ENCODE data around the gene S1PR3.

S1PR3 gene

GRCh38 chr9:88969646-88970373 is 21.5 kb upstream of the S1PR3 start:
- DNase-seq (ENCODE audit: low read depth in 3 of 3) = no peak

DNA sequence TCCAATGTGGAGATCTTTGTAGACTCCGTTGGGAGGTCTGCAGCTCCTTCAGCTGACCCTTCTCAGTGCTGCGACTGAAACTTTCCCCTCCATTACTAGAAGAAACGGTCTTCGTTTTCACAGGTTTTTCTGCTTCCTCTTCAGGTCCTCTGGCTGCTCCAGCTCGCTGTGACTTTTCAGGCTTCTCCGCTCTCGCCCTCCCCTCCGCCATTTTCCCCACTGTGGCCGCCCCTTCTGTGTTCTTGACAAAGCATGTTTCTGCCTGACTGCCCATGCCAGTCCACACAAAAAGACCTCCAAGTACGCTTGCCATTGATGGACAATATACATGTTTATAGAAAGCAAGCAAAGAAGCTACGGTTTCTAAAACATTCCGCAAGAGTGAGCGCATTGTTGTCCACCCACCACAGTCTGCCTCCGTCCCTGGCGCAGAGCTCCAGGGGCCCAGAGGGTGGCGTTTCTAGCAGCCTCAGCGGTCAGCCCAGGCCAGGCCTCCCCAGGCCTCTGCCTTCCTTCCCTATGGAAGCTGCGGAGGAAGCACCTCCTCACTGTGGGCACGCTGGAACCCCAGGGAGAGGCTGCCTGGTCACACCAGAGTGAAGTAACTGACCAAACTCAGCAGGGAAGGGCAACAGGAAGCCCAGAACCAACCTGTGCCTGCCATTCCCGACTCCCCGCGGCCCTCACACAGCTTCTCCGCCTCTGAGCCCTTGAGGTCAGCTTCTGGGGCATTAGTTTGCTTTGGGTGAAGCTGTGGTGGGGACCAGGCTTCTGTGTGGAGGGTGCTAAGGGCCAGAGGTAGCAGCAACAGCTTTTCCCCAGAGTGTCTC is 19.9 kb upstream of the S1PR3 start:
- no peak for DNase-seq (ENCODE audit: low read depth in 3 of 3)

DNA sequence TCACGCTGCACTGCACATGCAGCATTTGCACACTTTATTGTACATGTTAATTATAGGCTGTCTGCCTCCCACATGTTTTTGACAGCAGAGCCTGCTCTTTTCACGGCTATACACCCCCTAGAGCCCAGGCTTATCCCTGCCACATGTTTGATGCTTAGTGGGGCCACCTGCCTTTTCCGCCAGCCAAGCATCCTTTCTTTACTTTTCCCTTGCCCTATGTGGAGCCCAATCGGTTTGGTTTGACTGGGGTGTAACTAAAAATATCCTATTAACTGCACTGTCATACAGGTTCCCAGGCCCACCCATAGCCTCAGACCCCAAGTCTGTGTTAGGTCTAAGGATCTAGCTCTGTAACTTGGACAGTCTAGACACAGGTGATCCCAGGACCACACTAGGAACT is 18.9 kb upstream of the S1PR3 start:
- no peak for DNase-seq (ENCODE audit: low read depth in 3 of 3)

- DNase-seq (ENCODE audit: low read depth in 3 of 3) = no peak
Observed at GRCh38 chr9:88973281-88974045, 17.8 kb upstream of the S1PR3 start.

GRCh38 chr9:88974641-88975040 is 16.6 kb upstream of the S1PR3 start:
- DNase-seq (ENCODE audit: low read depth in 3 of 3) = no peak

GRCh38 chr9:88975966-88976889 is 15.0 kb upstream of the S1PR3 start:
- no peak for DNase-seq (ENCODE audit: low read depth in 3 of 3)

DNA sequence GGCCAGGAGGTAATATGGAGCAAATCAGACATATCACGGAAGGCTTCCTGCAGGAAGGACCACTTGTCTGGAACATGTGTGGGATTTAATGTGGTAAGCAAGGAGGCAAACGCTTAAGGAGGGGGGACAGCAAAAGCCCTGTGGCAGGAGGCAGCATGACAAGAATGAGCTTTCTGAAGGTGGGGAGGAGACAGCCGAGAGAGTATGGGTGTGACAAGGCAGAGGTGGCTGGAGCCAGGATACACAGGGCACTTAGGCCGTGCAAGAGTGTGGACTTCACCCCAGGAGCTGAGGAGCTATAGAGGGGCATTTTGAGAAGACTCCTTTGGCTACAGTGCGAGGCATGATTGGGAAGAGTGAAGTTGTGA is 14.4 kb upstream of the S1PR3 start:
- no peak for DNase-seq (ENCODE audit: low read depth in 3 of 3)

DNA sequence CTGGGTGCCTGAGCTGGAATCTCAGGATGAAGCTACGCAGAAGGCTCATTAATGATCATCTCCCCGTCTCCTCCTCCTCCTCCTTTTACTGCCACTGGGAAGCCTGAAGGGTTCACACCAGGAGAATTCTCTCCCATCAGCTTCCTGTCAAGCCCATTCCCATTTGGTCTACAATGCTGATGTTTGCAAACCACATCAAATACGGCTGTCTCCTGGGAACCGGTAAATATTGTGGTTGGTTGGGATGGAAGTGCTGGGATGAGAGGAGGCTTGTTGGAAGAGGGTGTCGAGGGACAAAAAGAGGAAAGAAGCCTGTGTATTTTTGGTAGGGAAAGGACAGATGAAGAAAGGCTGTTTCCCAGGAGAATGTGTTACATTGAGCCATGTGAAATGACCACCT is 13.2 kb upstream of the S1PR3 start:
- no peak for DNase-seq (ENCODE audit: low read depth in 3 of 3)

- DNase-seq (ENCODE audit: low read depth in 3 of 3) = no peak
Observed at GRCh38 chr9:88979021-88979420, 12.2 kb upstream of the S1PR3 start.

- no peak for DNase-seq (ENCODE audit: low read depth in 3 of 3)
Observed at GRCh38 chr9:88979791-88980190, 11.5 kb upstream of the S1PR3 start.

GRCh38 chr9:88980740-88981203 is 10.5 kb upstream of the S1PR3 start:
- DNase-seq (ENCODE audit: low read depth in 3 of 3) = no peak

DNA sequence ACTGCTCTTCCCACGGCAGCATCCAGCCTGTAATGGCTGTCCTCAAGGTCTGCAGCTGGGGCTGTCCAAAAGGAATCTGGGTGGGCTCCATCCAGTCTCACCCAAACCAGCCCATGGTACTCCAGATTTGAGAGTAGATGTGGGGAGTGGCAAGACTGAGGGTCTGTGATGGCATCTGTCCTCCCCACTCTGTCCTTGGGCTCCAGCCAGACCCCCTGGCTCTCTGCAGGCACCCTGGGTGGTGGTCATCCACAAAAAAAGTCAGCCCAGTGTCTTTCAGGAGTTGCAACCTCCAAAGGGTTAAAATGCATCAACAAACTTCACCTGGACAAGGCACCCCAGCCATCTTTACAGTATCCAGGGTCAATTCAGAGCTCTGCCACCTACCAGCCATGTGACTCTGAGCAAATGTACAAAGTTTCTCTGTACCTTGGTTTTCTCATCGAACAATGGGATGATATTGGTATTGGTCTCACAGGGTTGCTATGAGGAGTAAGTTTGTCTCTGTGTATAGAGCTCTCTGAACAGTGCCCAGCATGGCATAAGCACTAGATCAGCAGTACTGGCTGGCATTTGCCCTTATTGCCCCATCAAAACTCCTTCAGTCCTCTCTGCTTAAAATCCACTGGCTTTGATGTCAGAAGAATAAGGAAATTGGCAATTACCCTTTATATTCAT is 7.3 kb upstream of the S1PR3 start:
- DNase-seq (ENCODE audit: low read depth in 3 of 3) = no peak

DNA sequence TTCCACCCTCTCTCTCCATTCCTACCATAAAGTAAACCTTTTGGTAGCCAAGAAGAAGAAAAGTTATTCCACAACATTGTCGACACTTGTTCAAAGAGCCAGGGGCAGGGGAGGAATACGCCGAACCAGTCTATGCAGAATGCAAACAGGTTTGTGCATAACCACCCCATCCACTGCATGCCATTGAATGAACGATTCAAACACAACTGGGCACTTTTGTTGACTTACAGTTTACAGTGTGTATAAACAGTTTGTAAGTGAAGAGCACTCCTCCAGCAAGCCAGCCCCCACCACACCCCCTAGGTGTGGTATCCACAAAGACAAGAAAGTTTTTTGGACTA is 6.8 kb upstream of the S1PR3 start:
- no peak for DNase-seq (ENCODE audit: low read depth in 3 of 3)

GRCh38 chr9:88985616-88986015 is 5.7 kb upstream of the S1PR3 start:
- DNase-seq (ENCODE audit: low read depth in 3 of 3) = no peak

DNA sequence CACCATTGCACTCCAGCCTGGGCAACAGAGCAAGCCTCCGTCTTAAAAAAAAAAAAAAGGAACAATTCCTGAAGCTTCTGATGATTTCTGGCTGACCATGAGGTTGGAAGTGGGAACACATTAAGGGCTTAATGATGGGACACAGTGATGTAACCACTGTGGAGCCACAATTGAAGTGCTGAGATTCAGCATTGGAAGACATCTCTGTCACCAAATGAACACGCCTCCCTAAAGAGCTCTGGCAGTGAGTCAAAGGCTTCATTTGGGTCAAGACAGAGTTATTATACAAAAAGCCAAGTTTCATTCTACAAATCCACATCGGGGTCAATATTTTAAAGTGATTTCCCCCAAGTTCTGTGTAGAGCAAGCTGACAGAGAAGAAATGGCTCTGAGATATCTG is 4.5 kb upstream of the S1PR3 start:
- DNase-seq (ENCODE audit: low read depth in 3 of 3) = no peak

- DNase-seq (ENCODE audit: low read depth in 3 of 3) = no peak
Observed at GRCh38 chr9:88987661-88988060, 3.6 kb upstream of the S1PR3 start.

- DNase-seq (ENCODE audit: low read depth in 3 of 3) = no peak
Observed at GRCh38 chr9:88988796-88989641, 2.2 kb upstream of the S1PR3 start.

GRCh38 chr9:88990041-88990728 is 1.1 kb upstream of the S1PR3 start:
- no peak for DNase-seq (ENCODE audit: low read depth in 3 of 3)

DNA sequence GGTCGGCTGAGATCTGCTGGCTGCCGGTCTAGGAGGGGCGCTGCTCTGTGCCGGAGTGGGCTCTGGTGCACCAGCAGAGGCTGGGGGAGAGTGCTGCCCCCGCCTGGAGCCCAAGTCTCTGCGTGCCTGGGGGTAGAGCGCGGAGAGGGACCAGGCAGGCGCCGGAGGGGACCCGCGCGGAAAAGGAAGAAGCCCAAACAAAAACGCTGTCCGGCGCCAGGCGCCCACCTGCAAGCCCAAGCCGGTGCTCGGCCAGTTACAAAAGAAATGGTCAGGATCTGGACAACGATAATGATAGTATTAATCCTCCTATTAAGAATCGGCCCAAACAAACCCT is 571 bp upstream of the S1PR3 start:
- DNase-seq (ENCODE audit: low read depth in 3 of 3) = no peak

GRCh38 chr9:88992556-88992955 is 1.3 kb downstream of the S1PR3 start:
- no peak for DNase-seq (ENCODE audit: low read depth in 3 of 3)
